GM12878 (cell line): Measurements from ENCODE around the gene GPALPP1. TPM values are rescaled to one million over a fixed set of nuclear protein-coding genes. Genes with fewer than 3 reads are reported as not detected.
"Not testable (repeated sequence)": the region's sequence is repeated elsewhere in the genome, so short reads cannot be mapped to it uniquely, and the experiment has no call there.

Source experiments
- ATAC-seq: fragments of 200-7000 bp; cut with Tn5 transposase; 3 replicates; pipeline ENCODE4 v1.9.1; 2020; ENCODE audit warnings: mild to moderate bottlenecking, moderate library complexity
- BruUV-seq: library from RNA; stranded (reverse); fragments of 400-500 nt; replicated peaks from 2 replicates; lab custom pipeline; 2021; lab: Mats Ljungman, UMichigan
- CTCF ChIA-PET: fragments of 300-600 bp; sonication (Branson Sonifier 250); formaldehyde crosslinking; extraction: SDS; loops from one replicate; lab custom pipeline; 2021; ENCODE audit warnings: inconsistent platforms; lab: Yijun Ruan, JAX
- POLR2A ChIA-PET: fragments of 350-600 bp; formaldehyde crosslinking; extraction: SDS; loops from one replicate; lab custom pipeline; 2021; ENCODE audit warnings: inconsistent platforms; lab: Charles Lee
- RAD21 ChIA-PET: fragments of 300-600 bp; sonication (Branson Sonifier 250); formaldehyde crosslinking; loops from one replicate; lab custom pipeline; 2023; ENCODE audit warnings: antibody characterized with exemption; ENCODE audit not compliant: unreplicated experiment; lab: Charles Lee
- SMC1A ChIA-PET: fragments of 300-600 bp; sonication (Branson Sonifier 250); formaldehyde crosslinking; loops from one replicate; lab custom pipeline; 2023; ENCODE audit not compliant: unreplicated experiment, uncharacterized antibody; lab: Charles Lee
- DNase-seq: peaks from one replicate; pipeline ENCODE4 v3.0.0-alpha.2; 2011; ENCODE audit warnings: low read depth, low spot score
- FAIRE-seq: peaks from 3 replicates; lab custom pipeline; 2011; peaks lifted over from hg19 to GRCh38; lab: Jason Lieb, UNC
- H2AFZ ChIP-seq: 2 replicates; pipeline ENCODE4 v1.6.0; 2011; ENCODE audit warnings: low read depth, low read length, control low read depth; ENCODE audit not compliant: control insufficient read depth
- H3K27ac ChIP-seq: 2 replicates; pipeline ENCODE4 v1.5.1; 2011; ENCODE audit warnings: control low read depth; ENCODE audit not compliant: control insufficient read depth, insufficient read depth
- H3K27me3 ChIP-seq, 2 experiments: replicated peaks in 1 of 2; 2 replicates each; pipeline versions ENCODE4 v1.6.0 to v1.6.1; 2011; ENCODE audit warnings: low read length in 1 of 2; ENCODE audit not compliant: control insufficient read depth in 2 of 2, insufficient read depth in 2 of 2
- H3K36me3 ChIP-seq, 2 experiments: 2 replicates each; pipeline ENCODE4 v1.5.1; 2011; ENCODE audit warnings: low read length in 1 of 2; ENCODE audit not compliant: control insufficient read depth in 2 of 2, insufficient read depth in 2 of 2
- H3K4me1 ChIP-seq: 2 replicates; pipeline ENCODE4 v1.6.1; 2011; ENCODE audit warnings: mild to moderate bottlenecking, low read length, moderate library complexity, mixed read lengths; ENCODE audit not compliant: control insufficient read depth, insufficient read depth
- H3K4me2 ChIP-seq: 2 replicates; pipeline ENCODE4 v1.6.0; 2011; ENCODE audit warnings: control low read depth; ENCODE audit not compliant: control insufficient read depth, insufficient read depth
- H3K4me3 ChIP-seq: fragments of 200-600 bp; sonication (generic); 2 replicates; pipeline ENCODE4 v1.5.1; 2016
- H3K79me2 ChIP-seq: 2 replicates; pipeline ENCODE4 v1.6.0; 2011; ENCODE audit warnings: low read length; ENCODE audit not compliant: control insufficient read depth, insufficient read depth
- H3K9ac ChIP-seq: 2 replicates; pipeline ENCODE4 v1.8.0; 2011; ENCODE audit warnings: low read length, control low read depth, mixed read lengths; ENCODE audit not compliant: control insufficient read depth, insufficient read depth
- H3K9me3 ChIP-seq: replicated peaks from 3 replicates; pipeline ENCODE4 v1.5.1; 2011; ENCODE audit warnings: mild to moderate bottlenecking, low read length; ENCODE audit not compliant: control insufficient read depth, insufficient read depth
- H4K20me1 ChIP-seq: 2 replicates; pipeline ENCODE4 v1.6.0; 2011; ENCODE audit not compliant: control insufficient read depth, insufficient read depth
- BCL11A ChIP-seq: IDR thresholded peaks from 2 replicates; pipeline ENCODE4 v1.6.1; 2011; ENCODE audit warnings: low read depth, low read length
- CBFB ChIP-seq: IDR thresholded peaks from 2 replicates; pipeline ENCODE4 v1.6.1; 2016; ENCODE audit warnings: antibody characterized with exemption, low read depth
- CEBPZ ChIP-seq: fragments of 150-350 bp; IDR thresholded peaks from 2 replicates; pipeline ENCODE4 v1.6.1; 2016; ENCODE audit warnings: low read depth, low read length
- EP300 ChIP-seq, 2 experiments: fragments of 150-350 bp in 1 of 2; IDR thresholded peaks; 2 replicates each; pipeline ENCODE4 v1.6.1; 2011 to 2012; ENCODE audit warnings: low read depth in 2 of 2, low read length in 2 of 2, borderline replicate concordance in 1 of 2, improper control_type of control experiment in 1 of 2, inconsistent platforms in 1 of 2; ENCODE audit not compliant: control insufficient read depth in 1 of 2
- KAT2A ChIP-seq: conservative IDR thresholded peaks from 2 replicates; pipeline ENCODE4 v1.6.1; 2011; ENCODE audit warnings: low read depth, low read length; ENCODE audit not compliant: control insufficient read depth
- MEF2A ChIP-seq: IDR thresholded peaks from 2 replicates; pipeline ENCODE4 v1.6.1; 2011; ENCODE audit warnings: low read depth, mild to moderate bottlenecking, low read length, moderate library complexity; ENCODE audit not compliant: insufficient read depth
- MXI1 ChIP-seq: fragments of 150-350 bp; IDR thresholded peaks from 2 replicates; pipeline ENCODE4 v1.6.1; 2011; ENCODE audit warnings: low read depth, mild to moderate bottlenecking, inconsistent platforms, low read length, improper control_type of control experiment
- NFXL1 ChIP-seq: fragments of 450-650 bp; IDR thresholded peaks from 2 replicates; pipeline ENCODE4 v1.6.1; 2017; ENCODE audit warnings: antibody characterized with exemption, mild to moderate bottlenecking, borderline replicate concordance
- NR2F1 ChIP-seq: fragments of 450-650 bp; conservative IDR thresholded peaks from 2 replicates; pipeline ENCODE4 v1.6.1; 2017; ENCODE audit warnings: mild to moderate bottlenecking
- PAX8 ChIP-seq: fragments of 450-650 bp; IDR thresholded peaks from 2 replicates; pipeline ENCODE4 v1.6.1; 2017; ENCODE audit warnings: mild to moderate bottlenecking, moderate library complexity
- PML ChIP-seq: IDR thresholded peaks from 2 replicates; pipeline ENCODE4 v1.6.1; 2012; ENCODE audit warnings: low read length, inconsistent platforms
- SIX5 ChIP-seq: IDR thresholded peaks from 2 replicates; pipeline ENCODE4 v1.6.1; 2011; ENCODE audit warnings: mild to moderate bottlenecking, low read depth, low read length, moderate library complexity; ENCODE audit not compliant: severe bottlenecking
- SREBF2 ChIP-seq: IDR thresholded peaks from 2 replicates; pipeline ENCODE4 v1.6.1; 2012; ENCODE audit warnings: mild to moderate bottlenecking, low read length
- TCF12 ChIP-seq: IDR thresholded peaks from 2 replicates; pipeline ENCODE4 v1.6.1; 2011; ENCODE audit warnings: low read depth, mild to moderate bottlenecking, low read length
- WGBS: methylation state at CpG from one replicate; pipeline ENCODE4 v1.1.6; 2016; ENCODE audit warnings: low lambda C conversion rate; ENCODE audit not compliant: insufficient replicate concordance, insufficient coverage; ENCODE audit errors: missing lambda C conversion rate; 5-methylcytosine and 5-hydroxymethylcytosine counted together
- in situ Hi-C: fragments of 300-500 bp; cut with MboI; formaldehyde crosslinking; loops from 9 replicates; pipeline ENCODE4 v1.14.3; 2018; ENCODE audit warnings: mixed read lengths
- intact Hi-C: fragments of 100-400 bp; cut with micrococcal nuclease; formaldehyde crosslinking; loops from one replicate; pipeline ENCODE4 v1.14.2; 2022; ENCODE audit not compliant: unreplicated experiment
- polyA plus RNA-seq, 11 experiments: library from polyadenylated mRNA; depleted of rRNA in 4 of 11; unstranded in 6 of 11; stranded (reverse) in 5 of 11; fragments of >200 nt; fragmentation: Nextera tagmentation in 4 of 11; fragmentation: Illumina TruSeq in 1 of 11; extraction: Ambion mirVana in 4 of 11; extraction: Trizol in 1 of 11; gene quantifications; 1 replicate in 1 of 11; 2 replicates in 10 of 11; pipeline versions ENCODE4 v1.2.1 to v1.2.3, GENCODE V29; 2011 to 2016; ENCODE audit warnings: inconsistent platforms in 2 of 11, missing spikeins in 2 of 11, low read depth in 1 of 11
- total RNA-seq, 4 experiments: library from RNA; depleted of rRNA in 3 of 4; stranded (reverse); fragments of >200 nt in 3 of 4; fragmentation: Illumina TruSeq in 1 of 4; extraction: Trizol in 1 of 4; gene quantifications; 2 replicates each; pipeline versions ENCODE4 v1.2.1 to v1.2.3, GENCODE V29; 2013 to 2021
- TF ChIP-seq, protein P1 (sequence below): fragments of 450-650 bp; IDR thresholded peaks from 2 replicates; pipeline ENCODE4 v1.6.1; 2014; ENCODE audit warnings: mild to moderate bottlenecking

The GPALPP1 gene
- total and polyA plus RNA-seq, 10 of the 15 experiments (the other 5 are each of a cell fraction or from before 2014, with no cell fraction given): 14.2 to 32.4 (median 27.9) TPM

DNA sequence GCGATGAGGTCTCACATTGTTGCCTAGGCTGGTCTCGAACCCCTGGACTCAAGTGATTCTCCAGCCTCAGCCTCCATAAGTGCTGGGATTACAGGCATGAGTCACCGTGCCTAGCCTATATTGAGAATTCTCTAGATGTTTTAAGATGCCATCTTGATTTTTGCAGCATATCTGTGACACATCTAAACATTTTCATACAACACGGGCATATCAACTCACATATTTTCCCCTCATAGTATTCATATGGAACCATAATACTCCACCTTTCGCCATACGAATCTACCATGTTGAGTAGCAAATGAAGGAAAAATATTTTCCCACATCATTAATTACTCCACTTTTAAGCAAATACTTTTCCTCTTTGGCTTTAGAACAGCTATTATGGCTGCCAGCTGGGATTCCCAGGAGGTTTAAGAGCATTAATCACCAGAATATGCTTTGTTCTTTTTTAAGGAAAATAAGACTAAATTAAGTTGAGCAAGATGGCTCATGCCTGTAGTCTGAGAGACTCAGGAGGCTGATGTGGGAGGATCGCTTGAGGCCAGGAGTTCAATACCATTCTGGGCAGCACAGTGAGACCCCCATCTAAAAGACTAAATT lies 74.0 kb downstream of the GPALPP1 start:
- no peak overlapping the region for H3K27ac ChIP-seq
- no TSS peak for BruUV-seq
- POLR2A ChIA-PET: no interaction called here
- no peak overlapping the region for H3K9ac ChIP-seq
- no peaks in the 10 kb centered on the region for H3K9me3 ChIP-seq
- DNase-seq: no peak
- H3K4me1 ChIP-seq: no peaks in the 10 kb centered on the region
- H3K27me3 ChIP-seq: peaks cover 0 to 4% of the 10 kb centered on the region in 2 experiments; a peak in 2 of 4 replicates
- no peaks in the 10 kb centered on the region for H4K20me1 ChIP-seq
- no peaks in the 10 kb centered on the region for H3K79me2 ChIP-seq
- intact Hi-C loops: no loop called here
- 43% methylated on average over 7 of the region's 7 CpGs for WGBS
- CTCF ChIA-PET: interaction anchor here (1.2 kb wide), 1 partner anchor 15 kb away, joined by 3 read pairs; no protein-coding TSS in a partner anchor
- no peaks in the 10 kb centered on the region for H3K36me3 ChIP-seq
- no peak overlapping the region for H3K4me2 ChIP-seq
- TF ChIP-seq BCL11A: no peak
- TF ChIP-seq CBFB: no peak
- no peak for TF ChIP-seq NFXL1
- no peak for TF ChIP-seq PML
- no peak for TF ChIP-seq CEBPZ
- no peak for TF ChIP-seq PAX8
- TF ChIP-seq, protein P1, sequence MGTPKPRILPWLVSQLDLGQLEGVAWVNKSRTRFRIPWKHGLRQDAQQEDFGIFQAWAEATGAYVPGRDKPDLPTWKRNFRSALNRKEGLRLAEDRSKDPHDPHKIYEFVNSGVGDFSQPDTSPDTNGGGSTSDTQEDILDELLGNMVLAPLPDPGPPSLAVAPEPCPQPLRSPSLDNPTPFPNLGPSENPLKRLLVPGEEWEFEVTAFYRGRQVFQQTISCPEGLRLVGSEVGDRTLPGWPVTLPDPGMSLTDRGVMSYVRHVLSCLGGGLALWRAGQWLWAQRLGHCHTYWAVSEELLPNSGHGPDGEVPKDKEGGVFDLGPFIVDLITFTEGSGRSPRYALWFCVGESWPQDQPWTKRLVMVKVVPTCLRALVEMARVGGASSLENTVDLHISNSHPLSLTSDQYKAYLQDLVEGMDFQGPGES: no peak
- TF ChIP-seq SREBF2: no peak
- TF ChIP-seq EP300 (IDR thresholded peaks at IDR 0.05; ENCODE audit: borderline replicate concordance in 1 of 2, control insufficient read depth in 1 of 2, low read depth in 2 of 2, low read length in 2 of 2): no peak
- TF ChIP-seq MXI1: no peak
- no peak for TF ChIP-seq NR2F1
- no peak for TF ChIP-seq MEF2A
- no peak for TF ChIP-seq TCF12
- TF ChIP-seq KAT2A: no peak
- no peak for TF ChIP-seq SIX5
- ATAC-seq: no peak
- no peak for FAIRE-seq
- SMC1A ChIA-PET: no interaction called here
- RAD21 ChIA-PET: no interaction called here
- no peak overlapping the region for H3K4me3 ChIP-seq
- in situ Hi-C loops: no loop called here
- no peak overlapping the region for H2AFZ ChIP-seq

DNA sequence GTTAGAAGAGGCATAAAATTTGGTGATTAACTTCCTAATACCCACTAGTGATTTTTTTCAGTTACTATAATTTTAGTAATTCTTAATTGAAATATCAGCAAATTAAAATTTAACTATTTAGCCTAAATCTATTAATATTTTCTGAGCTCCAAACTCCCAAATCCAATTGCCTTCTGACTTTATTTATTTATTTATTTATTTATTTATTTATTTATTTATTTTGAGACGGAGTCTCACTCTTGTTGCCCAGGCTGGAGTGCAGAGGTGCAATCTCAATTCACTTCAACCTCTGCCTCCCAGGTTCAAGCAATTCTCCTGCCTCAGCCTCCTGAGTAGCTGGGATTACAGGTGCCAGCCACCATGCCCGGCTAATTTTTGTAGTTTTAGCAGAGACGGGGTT lies 74.6 kb downstream of the GPALPP1 start:
- FAIRE-seq, ATAC-seq, BruUV-seq, H3K27ac ChIP-seq, intact Hi-C loops, H3K4me1 ChIP-seq, H3K79me2 ChIP-seq, H3K9ac ChIP-seq, DNase-seq, SMC1A ChIA-PET, H3K27me3 ChIP-seq, H3K36me3 ChIP-seq, POLR2A ChIA-PET, H2AFZ ChIP-seq, H3K4me2 ChIP-seq, H4K20me1 ChIP-seq, CTCF ChIA-PET, in situ Hi-C loops, H3K4me3 ChIP-seq, H3K9me3 ChIP-seq, RAD21 ChIA-PET: not testable (repeated sequence)
- WGBS: 75% methylated on average over 3 of the region's 3 CpGs
